HL-60 (cell line): Measurements from ENCODE around the gene ARID5B.

Experiments used
- CTCF ChIP-seq: IDR thresholded peaks from one replicate; pipeline ENCODE4 v1.5.1; 2011; ENCODE audit warnings: low read length, control low read depth, inconsistent platforms; ENCODE audit not compliant: insufficient read depth
- GABPA ChIP-seq: IDR thresholded peaks from 2 replicates; pipeline ENCODE4 v1.6.1; 2012; ENCODE audit warnings: low read depth
- POLR2AphosphoS5 ChIP-seq: IDR thresholded peaks from 2 replicates; pipeline ENCODE4 v1.6.1; 2012; ENCODE audit warnings: low read depth
- REST ChIP-seq: IDR thresholded peaks from 2 replicates; pipeline ENCODE4 v1.6.1; 2012; ENCODE audit warnings: low read depth; ENCODE audit not compliant: insufficient replicate concordance

GRCh38 chr10:62050893-62051433, 149.5 kb downstream of the ARID5B start:
- TF ChIP-seq CTCF = no peak
- no peak for TF ChIP-seq POLR2AphosphoS5
- TF ChIP-seq REST = no peak
- no peak for TF ChIP-seq GABPA
